Activated CD4-positive, alpha-beta memory T cell treated with anti-CD3 and anti-CD28 coated beads, Interleukin-2, amount 10 ng/mL, durations not matched to agents 7 days and 5 days (primary cell): ENCODE measurements around the gene EIF4G3. TPM values are rescaled to one million over a fixed set of nuclear protein-coding genes. Genes with fewer than 3 reads are reported as not detected.

ENCODE experiments used
- CTCF ChIA-PET: fragments of 350-600 bp; sonication (Branson Sonifier 250); formaldehyde crosslinking; loops from one replicate; lab custom pipeline; 2021; ENCODE audit warnings: antibody characterized with exemption, inconsistent platforms; lab: Charles Lee
- POLR2A ChIA-PET: fragments of 350-600 bp; sonication (Branson Sonifier 250); formaldehyde crosslinking; loops from one replicate; lab custom pipeline; 2021; ENCODE audit warnings: antibody characterized with exemption; lab: Charles Lee
- DNase-seq: peaks from one replicate; pipeline ENCODE4 v3.0.0-alpha.2; 2020
- H3K27ac Mint-ChIP-seq: one replicate; pipeline ENCODE4 v1.8.0; 2021; ENCODE audit warnings: mild to moderate bottlenecking, mixed read lengths
- H3K27me3 Mint-ChIP-seq: one replicate; pipeline ENCODE4 v1.8.0; 2021; ENCODE audit warnings: mixed read lengths
- H3K36me3 Mint-ChIP-seq: one replicate; pipeline ENCODE4 v1.8.0; 2021; ENCODE audit warnings: low read depth, mixed read lengths
- H3K4me1 Mint-ChIP-seq: one replicate; pipeline ENCODE4 v1.8.0; 2021; ENCODE audit warnings: mixed read lengths
- H3K4me3 Mint-ChIP-seq: one replicate; pipeline ENCODE4 v1.8.0; 2021; ENCODE audit warnings: mild to moderate bottlenecking, mixed read lengths
- H3K9me3 Mint-ChIP-seq: one replicate; pipeline ENCODE4 v1.8.0; 2021; ENCODE audit warnings: mixed read lengths
- total RNA-seq, 2 experiments: library from RNA; stranded (reverse); gene quantifications; one replicate each; pipeline ENCODE4 v1.2.3, GENCODE V29; 2021

The EIF4G3 gene
- total RNA-seq, 2 experiments from 2014 or later: 48.1 to 49.2 TPM

DNA sequence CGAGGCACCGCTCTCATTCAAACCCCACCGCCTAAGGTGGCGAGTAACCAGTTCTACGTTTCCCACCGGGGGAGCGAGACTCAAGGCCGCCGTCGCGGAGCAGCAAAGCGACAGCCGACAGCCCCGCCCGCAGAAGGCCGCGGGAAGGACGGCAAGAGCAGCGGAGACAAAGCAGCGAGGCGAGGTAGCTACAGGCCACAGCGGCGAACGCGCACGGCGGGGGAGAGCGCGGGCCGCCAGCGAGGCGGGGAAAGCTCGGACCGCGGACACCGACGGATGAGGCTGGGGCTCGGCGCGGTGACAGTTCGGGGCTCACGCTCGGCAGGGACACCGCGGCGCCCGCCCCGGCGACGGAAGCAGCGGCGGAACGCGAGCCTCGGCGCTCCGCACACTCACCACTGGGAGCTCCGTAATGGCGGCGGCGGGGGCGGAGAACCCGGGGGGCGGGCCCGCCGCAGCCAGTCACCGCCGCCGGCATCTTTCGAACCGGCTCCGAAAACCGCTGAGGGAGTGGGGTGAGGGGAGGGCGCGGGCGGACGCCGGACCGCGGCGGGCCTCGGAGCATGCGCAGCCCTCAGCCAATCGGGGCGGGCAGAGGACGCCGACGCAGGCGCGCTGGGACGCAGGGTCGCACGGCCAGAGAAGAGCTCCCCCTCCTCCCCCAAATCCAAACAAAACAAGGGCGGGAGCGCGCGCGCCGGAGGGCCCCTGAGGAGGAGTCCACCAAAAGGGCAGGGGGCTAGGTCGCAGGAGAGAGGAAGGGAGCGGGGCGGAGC, 390.3 kb downstream of the EIF4G3 start:
- ChIA-PET CTCF (interaction anchor here (0.6 to 3.4 kb wide), 6 partner anchors 15 to 494 kb away, joined by 3 to 18 read pairs (median 4); no protein-coding TSS in a partner anchor), POLR2A (interaction anchor here (0.6 to 4.0 kb wide), 34 partner anchors 9 to 1266 kb away, joined by 3 to 24 read pairs (median 6); partner anchors contain the start of genes CDC42, DDOST, KIF17 and MUL1)

DNA sequence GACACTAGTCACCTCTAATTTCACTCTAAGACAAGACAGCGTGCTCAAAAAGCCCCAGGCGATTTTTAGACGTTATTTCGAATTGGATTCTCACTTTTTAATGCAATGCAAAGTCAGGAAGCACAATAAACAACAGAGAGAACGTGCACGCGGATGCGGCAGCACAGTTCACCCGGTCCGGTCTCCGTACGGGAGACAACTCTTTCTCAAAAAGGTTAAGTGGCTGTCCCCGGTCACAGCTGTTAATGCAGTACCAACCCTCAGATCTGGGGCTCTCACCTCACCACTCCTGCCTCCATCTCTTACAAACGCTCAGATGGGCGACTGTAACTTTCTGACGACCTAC, 390.8 kb downstream of the EIF4G3 start:
- Mint-ChIP-seq H3K4me1 (peaks cover 35% of the 10 kb centered on the region), H3K36me3 (peaks cover 17% of the 10 kb centered on the region), H3K4me3 (peak overlapping the region; percentile 97), H3K27ac (peak overlapping the region; percentile 98), H3K9me3 (no peaks in the 10 kb centered on the region), H3K27me3 (no peaks in the 10 kb centered on the region)
- CTCF ChIA-PET: interaction anchor here (0.6 to 3.4 kb wide), 4 partner anchors 14 to 409 kb away, joined by 3 to 18 read pairs (median 6); no protein-coding TSS in a partner anchor
- no peak for DNase-seq
- POLR2A ChIA-PET: interaction anchor here (0.8 to 4.0 kb wide), 27 partner anchors 9 to 1267 kb away, joined by 3 to 21 read pairs (median 6); partner anchors contain the start of genes CDC42, DDOST, MUL1 and SH2D5

More for the DNA sequence above, 390.3 kb downstream of the EIF4G3 start:
- H3K4me3 Mint-ChIP-seq: peak overlapping the region; percentile 97
- H3K27me3 Mint-ChIP-seq: no peaks in the 10 kb centered on the region
- H3K27ac Mint-ChIP-seq: peak overlapping the region; percentile 98
- DNase-seq: peak; percentile 96
- peaks cover 13% of the 10 kb centered on the region for H3K36me3 Mint-ChIP-seq
- peaks cover 31% of the 10 kb centered on the region for H3K4me1 Mint-ChIP-seq
- no peaks in the 10 kb centered on the region for H3K9me3 Mint-ChIP-seq

DNA sequence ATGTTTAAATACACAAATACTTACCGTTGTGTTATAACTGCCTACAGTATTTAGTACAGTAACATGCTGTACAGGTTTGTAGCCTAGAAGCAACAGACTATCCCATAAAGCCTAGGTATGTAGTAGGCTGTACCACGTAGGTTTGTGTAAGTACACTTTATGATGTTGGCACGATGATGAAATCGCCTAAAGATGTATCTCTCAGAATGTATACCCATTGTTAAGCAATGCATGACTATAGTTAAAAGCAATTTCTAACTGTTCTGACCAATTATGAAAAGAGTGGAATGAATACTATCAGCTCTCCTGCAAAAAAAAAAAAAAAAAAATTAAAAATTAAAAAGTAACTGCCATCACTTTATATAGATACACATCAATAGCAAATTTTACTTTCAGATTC, 401.0 kb downstream of the EIF4G3 start:
- no peak overlapping the region for H3K4me3 Mint-ChIP-seq
- H3K9me3 Mint-ChIP-seq: no peaks in the 10 kb centered on the region
- H3K27ac Mint-ChIP-seq: no peak overlapping the region
- CTCF ChIA-PET: interaction anchor here (1.5 to 2.9 kb wide), 2 partner anchors 79 to 420 kb away, joined by 6 to 9 read pairs; no protein-coding TSS in a partner anchor
- POLR2A ChIA-PET: interaction anchor here (3.5 kb wide), 1 partner anchor 11 kb away, joined by 21 read pairs; the partner anchor contains the start of gene HP1BP3
- no peaks in the 10 kb centered on the region for H3K27me3 Mint-ChIP-seq
- peaks cover 79% of the 10 kb centered on the region for H3K36me3 Mint-ChIP-seq
- H3K4me1 Mint-ChIP-seq: peaks cover 20% of the 10 kb centered on the region
- DNase-seq: no peak

DNA sequence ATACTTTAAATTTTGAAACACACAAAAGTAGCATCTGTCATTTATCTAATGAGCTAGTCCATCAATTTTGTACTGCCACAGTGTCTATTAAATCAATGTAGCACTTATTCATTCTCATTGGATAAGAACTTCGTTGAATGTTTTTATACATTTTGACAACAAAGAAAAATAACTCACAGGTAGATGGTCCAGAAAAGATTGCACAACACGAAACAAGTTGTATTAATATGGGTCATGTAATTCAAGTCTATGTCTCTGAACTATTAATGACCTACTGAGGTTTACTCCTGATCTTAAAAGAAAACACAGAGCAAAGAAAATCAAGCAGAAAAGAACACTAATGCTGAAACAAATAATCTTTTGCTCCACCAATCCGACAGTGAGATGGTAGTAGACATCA, 404.9 kb downstream of the EIF4G3 start:
- H3K9me3 Mint-ChIP-seq: no peaks in the 10 kb centered on the region
- H3K27me3 Mint-ChIP-seq: no peaks in the 10 kb centered on the region
- peaks cover 7% of the 10 kb centered on the region for H3K4me1 Mint-ChIP-seq
- no peak overlapping the region for H3K4me3 Mint-ChIP-seq
- ChIA-PET CTCF (interaction anchor here (1.0 kb wide), 1 partner anchor 14 kb away, joined by 3 read pairs; no protein-coding TSS in a partner anchor), POLR2A (interaction anchor here (0.8 to 1.9 kb wide), 2 partner anchors 13 to 30 kb away, joined by 3 to 5 read pairs; no protein-coding TSS in a partner anchor)
- no peak for DNase-seq
- peaks cover 64% of the 10 kb centered on the region for H3K36me3 Mint-ChIP-seq
- no peak overlapping the region for H3K27ac Mint-ChIP-seq

DNA sequence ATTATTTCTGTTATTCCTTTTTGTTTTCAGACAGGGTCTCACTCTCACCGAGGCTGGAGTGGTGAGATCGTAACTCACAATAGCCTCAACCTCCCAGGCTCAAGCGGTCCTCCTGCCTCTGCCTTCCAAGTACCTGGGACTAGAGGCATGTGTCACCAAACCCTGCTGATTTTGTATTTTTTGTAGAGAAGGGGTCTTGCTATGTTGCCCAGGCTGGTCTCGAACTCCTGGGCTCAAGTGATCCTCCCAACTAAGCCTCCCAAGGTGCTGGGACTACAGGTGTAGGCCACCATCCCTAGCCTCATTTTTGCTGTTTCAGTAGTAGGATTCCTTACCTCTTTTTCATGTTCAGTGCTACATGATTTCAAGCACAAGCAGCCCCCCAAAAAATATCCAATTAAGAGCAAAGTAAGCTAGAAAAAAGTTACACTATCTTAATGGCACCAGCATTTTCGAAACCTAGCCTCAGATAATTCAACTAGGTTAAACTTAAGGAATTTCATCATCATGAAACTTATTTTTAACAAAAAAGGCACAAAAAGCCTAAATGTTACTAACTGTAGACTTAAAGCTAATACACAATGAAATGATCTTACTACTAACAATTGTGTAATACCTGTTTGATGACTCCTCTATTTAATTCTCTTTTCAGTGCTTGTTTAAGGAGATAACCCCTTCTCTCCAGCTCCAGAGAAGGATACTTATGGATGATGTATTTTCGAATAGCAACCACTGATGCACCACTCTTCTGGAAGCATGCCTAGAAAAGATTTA, 406.2 kb downstream of the EIF4G3 start:
- peaks cover 62% of the 10 kb centered on the region for H3K36me3 Mint-ChIP-seq
- no peaks in the 10 kb centered on the region for H3K4me1 Mint-ChIP-seq
- H3K27ac Mint-ChIP-seq: no peak overlapping the region
- no peak overlapping the region for H3K4me3 Mint-ChIP-seq
- H3K9me3 Mint-ChIP-seq: no peaks in the 10 kb centered on the region
- ChIA-PET CTCF (no interaction called here), POLR2A (interaction anchor here (0.9 to 3.4 kb wide), 3 partner anchors 10 to 29 kb away, joined by 3 to 18 read pairs (median 5); partner anchors contain the start of gene HP1BP3)
- no peaks in the 10 kb centered on the region for H3K27me3 Mint-ChIP-seq
- DNase-seq: no peak

DNA sequence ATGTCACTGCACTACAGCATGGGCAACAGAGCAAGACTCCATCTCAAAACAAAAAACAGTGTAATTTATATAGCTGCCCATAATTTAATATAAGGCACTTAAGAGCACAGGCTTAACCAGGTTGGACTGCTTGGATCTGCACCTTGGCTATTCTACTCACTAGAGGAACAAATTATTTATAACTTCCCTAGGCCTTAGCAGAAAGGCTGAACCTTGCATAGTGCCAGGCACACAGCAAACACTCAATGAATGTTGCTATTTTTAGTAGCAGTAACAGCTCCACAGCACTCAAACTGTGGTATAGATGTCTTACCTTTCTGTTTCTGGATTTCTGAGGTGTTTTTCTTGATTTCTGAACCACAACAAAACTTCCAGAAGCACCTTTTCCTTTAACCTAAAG, 409.4 kb downstream of the EIF4G3 start:
- CTCF ChIA-PET: interaction anchor here (0.6 to 1.5 kb wide), 2 partner anchors 16 to 70 kb away, joined by 3 to 5 read pairs; no protein-coding TSS in a partner anchor

DNA sequence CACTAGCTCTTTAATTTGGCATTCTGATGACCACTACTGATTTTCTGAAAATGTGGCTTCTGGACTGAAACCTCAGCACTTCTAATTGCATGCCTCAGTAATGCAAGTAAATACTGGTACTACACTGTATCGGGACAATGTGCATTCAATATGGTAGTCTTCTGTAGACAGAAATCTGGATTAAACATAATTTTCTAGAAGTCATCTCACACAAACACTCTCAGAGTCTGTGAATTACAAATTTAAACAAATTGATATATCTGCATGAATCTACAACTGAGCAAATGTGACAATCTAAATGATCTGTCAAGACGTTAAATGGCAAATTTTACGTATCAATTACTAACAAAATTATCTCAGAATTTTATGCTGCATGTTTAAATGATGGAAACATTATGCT, 413.3 kb downstream of the EIF4G3 start:
- no peak for DNase-seq
- Mint-ChIP-seq H3K27ac (no peak overlapping the region), H3K4me1 (no peaks in the 10 kb centered on the region), H3K4me3 (no peak overlapping the region), H3K9me3 (no peaks in the 10 kb centered on the region), H3K36me3 (peaks cover 69% of the 10 kb centered on the region), H3K27me3 (no peaks in the 10 kb centered on the region)
- ChIA-PET CTCF (interaction anchor here (0.6 to 0.8 kb wide), 2 partner anchors 35 to 432 kb away, joined by 3 read pairs; no protein-coding TSS in a partner anchor), POLR2A (interaction anchor here (1.4 kb wide), 1 partner anchor 23 kb away, joined by 4 read pairs; no protein-coding TSS in a partner anchor)

More for the DNA sequence above, 409.4 kb downstream of the EIF4G3 start:
- Mint-ChIP-seq H3K36me3 (peaks cover 66% of the 10 kb centered on the region), H3K4me1 (no peaks in the 10 kb centered on the region), H3K4me3 (no peak overlapping the region), H3K9me3 (no peaks in the 10 kb centered on the region), H3K27me3 (no peaks in the 10 kb centered on the region), H3K27ac (no peak overlapping the region)
- no peak for DNase-seq
- POLR2A ChIA-PET: interaction anchor here (0.9 to 3.4 kb wide), 2 partner anchors 18 to 20 kb away, joined by 3 to 18 read pairs; partner anchors contain the start of gene HP1BP3

DNA sequence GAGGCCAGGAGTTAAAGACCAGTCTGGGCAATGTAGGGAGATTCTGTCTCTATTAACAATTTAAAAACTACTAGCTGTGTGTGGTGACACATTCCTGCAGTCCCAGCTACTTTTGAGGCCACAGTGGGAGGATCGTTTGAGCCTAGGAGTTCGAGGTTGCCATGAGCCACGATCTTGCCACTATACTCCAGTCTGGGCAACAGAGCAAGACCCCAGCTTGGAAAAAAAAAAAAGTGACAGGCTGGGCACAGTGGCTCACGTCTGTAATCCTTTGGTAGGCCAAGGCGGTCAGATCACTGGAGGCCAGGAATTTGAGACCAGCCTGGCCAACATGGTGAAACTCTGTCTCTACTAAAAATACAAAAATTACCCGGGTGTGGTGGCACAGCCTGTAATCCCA, 416.4 kb downstream of the EIF4G3 start:
- Mint-ChIP-seq H3K4me3 (no peak overlapping the region), H3K9me3 (no peaks in the 10 kb centered on the region), H3K27ac (no peak overlapping the region), H3K27me3 (no peaks in the 10 kb centered on the region), H3K36me3 (peaks cover 75% of the 10 kb centered on the region), H3K4me1 (no peaks in the 10 kb centered on the region)
- CTCF ChIA-PET: interaction anchor here (0.7 kb wide), 1 partner anchor 1531 kb away, joined by 4 read pairs; no protein-coding TSS in a partner anchor
- DNase-seq: no peak
- POLR2A ChIA-PET: interaction anchor here (1.0 kb wide), 1 partner anchor 11 kb away, joined by 3 read pairs; no protein-coding TSS in a partner anchor

Other genes with a start within 250 kb of the EIF4G3 start
- gene ECE1, start 113.6 kb upstream of the EIF4G3 start, total RNA-seq: 10 to 100 TPM; 85.3 to 87.9 TPM